GM23248 (cell line): ENCODE measurements around the gene USP36.

ENCODE experiments used
- EZH2 ChIP-seq: fragments of 200-600 bp; sonication (generic); IDR thresholded peaks from 2 replicates; pipeline ENCODE4 v1.6.1; 2018; ENCODE audit warnings: antibody characterized with exemption, mild to moderate bottlenecking; ENCODE audit not compliant: insufficient read depth, poor library complexity, severe bottlenecking
- EZH2phosphoT487 ChIP-seq: fragments of 200-600 bp; sonication (generic); IDR thresholded peaks from 2 replicates; pipeline ENCODE4 v1.6.1; 2018; ENCODE audit warnings: antibody characterized with exemption, moderate library complexity, mild to moderate bottlenecking, low read depth; ENCODE audit not compliant: insufficient read depth

DNA sequence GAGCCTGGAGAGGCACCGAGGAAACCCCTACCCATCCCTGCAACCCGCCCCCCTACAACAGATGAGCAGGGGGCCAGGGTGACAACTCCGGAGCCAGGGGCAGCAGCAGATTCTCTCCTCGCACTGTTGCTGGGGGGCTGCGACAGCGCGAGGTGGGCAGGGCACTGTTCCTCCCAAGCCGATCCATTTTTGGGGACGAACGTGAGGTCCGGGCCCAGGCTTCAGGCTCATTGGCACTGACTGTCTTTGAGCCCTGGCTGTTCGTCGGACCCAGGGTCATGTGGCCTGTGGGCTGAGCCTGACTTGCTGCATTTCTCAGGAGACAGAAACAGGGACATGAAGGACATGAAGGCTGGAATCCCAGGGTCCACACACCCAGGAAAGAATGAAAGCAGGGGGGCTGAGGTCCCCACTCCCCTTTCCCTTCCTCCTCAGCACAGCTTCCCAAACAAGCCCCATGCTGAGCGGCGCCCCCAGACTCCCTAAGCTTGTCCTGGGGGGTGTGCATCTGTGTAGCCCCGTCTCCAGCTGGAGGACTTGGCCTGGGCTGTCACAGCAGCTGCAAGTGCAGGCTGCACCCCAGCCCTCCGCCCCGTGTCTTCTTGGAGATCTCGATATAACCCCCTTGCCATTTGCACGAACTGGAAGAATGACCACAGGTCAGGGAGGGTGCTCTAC is 43.7 kb upstream of the USP36 start:
- no peak for TF ChIP-seq EZH2
- no peak for TF ChIP-seq EZH2phosphoT487
